ENCODE measurements around the gene CCDC33. TPM values are rescaled to one million over a fixed set of nuclear protein-coding genes. Genes with fewer than 3 reads are reported as not detected.
"Not testable (repeated sequence)": the region's sequence is repeated elsewhere in the genome, so short reads cannot be mapped to it uniquely, and the experiment has no call there.

The CCDC33 gene
- total RNA-seq, 1 donor from 2014 or later = not detected

DNA sequence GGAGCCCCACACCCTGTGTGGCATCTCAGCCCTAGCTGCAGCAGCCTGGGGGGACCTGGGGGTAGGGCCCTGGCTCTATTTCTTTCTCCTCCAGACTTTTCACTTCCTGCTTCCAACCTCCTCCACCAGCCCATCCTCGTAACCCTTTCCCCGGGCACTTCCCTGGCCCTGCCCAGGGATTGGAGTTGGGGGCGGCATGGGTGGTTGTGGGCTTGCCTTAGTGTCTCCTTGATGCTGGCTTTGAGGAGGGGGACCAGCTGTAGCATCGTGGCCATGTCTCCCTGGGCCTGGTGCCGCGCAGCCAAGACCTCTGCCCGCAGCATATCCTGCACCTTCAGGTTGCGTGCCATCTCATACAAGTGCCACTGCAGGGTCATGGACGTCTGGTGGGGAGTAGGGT lies 103.2 kb downstream of the CCDC33 start:
- intact Hi-C loops (cut with micrococcal nuclease) = no loop called here
- DNase-seq = no peak
- ATAC-seq = no peak

DNA sequence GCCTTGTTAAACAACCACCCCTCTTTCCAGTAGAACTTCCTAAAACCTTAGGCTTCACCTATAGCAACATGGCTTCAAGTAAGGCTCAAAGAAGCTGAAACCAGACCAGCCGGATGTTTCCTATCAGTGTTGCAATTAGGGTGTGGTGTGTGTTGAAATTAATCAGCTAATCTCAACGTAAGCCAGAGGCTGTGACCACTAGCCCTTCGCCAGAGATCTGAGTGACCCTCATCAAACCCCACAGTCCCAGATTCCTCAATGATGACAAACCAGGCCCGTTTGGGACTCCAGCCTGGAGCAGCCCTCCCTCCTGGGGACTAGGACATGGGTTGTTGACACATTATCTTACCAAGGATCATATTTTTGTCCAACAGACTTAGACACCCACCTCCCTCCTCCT lies 104.0 kb downstream of the CCDC33 start:
- DNase-seq (no peak), ATAC-seq (no peak)
- intact Hi-C loops (cut with micrococcal nuclease) = no loop called here

DNA sequence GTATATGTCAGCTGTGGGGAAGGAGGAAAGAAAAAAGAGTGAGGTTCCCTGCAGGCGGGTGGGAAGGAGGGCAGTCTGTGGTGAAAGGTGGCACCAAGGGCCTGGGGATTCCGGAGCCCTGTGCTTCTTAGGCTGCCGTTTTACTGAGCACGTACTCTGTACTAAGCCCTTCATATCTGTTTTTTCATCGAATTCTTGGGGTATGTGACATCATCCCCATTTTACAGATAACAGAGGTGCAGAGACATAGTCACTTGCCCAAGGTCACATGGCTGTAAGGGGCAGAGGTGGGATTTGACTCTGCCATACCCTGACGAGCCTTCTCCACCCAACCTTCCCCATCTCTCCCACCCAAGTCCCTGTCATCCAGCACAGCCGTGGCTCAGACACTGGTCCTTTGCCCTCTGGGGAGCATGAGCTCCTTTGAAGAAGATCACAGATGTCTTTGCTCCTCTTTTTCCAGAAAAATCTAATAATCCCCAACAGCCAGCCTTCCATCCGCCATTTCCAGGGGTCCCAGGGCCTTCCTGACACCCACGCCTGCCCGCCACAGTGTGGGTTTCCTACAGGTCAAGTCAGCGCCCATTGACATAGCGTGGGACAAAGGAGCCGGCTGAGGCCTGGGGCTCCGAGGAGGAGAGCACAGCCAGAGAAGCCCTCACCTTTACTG lies 107.1 kb downstream of the CCDC33 start:
- DNase-seq = no peak
- intact Hi-C loops (cut with micrococcal nuclease) = no loop called here
- ATAC-seq = no peak

DNA sequence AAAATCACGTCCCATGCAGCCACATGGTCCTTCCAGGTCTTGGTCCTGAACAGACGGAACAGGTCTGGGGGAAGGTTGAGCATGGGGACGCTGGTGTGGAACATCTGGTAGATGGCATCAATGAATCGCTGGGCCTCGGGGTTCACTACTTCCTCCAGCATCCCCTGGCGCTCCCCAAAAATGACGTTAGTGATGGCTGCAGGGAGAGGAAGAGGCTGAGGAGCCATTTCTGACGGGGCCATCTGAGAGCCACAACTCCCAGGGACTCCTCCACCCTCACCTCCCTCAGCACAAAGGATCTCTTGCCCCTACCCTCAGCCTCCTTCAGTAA lies 107.6 kb downstream of the CCDC33 start:
- ATAC-seq = no peak
- intact Hi-C loops (cut with micrococcal nuclease) = no loop called here

DNA sequence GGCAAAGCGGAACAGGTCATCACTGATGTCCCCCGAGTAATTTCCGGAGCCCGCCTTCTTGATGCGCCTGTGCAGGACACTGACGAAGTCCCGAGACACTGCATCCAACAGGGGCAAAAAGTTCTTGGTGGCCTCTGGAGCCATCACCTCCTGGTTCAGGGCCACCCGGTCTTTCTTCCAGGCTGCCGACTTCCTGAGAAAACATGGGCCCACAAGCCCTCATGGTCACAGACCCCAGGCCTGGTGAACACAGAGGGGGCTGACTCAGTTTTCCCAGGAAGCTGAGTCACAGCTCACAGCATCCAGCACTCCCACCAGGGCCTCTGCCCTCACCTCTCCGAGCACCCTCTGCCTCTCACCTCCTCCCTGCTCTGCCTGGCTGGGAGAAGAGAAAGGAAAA lies 108.9 kb downstream of the CCDC33 start:
- intact Hi-C loops (cut with micrococcal nuclease) = no loop called here
- DNase-seq (no peak), ATAC-seq (no peak)

More for the DNA sequence above, 107.6 kb downstream of the CCDC33 start:
- no peak for DNase-seq

DNA sequence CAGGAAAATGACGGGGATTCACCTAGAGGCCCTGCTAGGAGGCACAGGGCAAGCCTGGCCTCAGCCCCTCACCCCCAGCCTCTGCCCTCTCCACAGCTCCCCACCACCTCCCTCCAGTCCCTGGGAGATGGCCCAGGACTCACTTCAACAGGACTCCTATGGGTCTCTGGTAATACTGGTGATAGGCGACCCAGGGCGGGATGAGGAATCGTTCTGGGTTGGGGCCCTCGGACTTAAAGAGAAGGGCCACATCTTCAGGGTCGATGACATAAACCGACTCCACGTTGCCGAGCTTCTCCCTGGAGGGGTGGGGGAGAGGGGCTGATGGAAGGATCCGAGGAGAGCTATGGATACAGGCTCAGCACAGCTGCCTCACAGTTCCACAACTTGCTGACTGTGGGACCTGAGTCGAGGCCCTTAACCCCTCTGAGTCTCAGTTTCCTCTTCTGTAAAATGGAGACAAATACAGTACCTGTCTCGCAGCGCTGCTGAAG lies 111.7 kb downstream of the CCDC33 start:
- DNase-seq (no peak), ATAC-seq (no peak)
- intact Hi-C loops (cut with micrococcal nuclease) = no loop called here

DNA sequence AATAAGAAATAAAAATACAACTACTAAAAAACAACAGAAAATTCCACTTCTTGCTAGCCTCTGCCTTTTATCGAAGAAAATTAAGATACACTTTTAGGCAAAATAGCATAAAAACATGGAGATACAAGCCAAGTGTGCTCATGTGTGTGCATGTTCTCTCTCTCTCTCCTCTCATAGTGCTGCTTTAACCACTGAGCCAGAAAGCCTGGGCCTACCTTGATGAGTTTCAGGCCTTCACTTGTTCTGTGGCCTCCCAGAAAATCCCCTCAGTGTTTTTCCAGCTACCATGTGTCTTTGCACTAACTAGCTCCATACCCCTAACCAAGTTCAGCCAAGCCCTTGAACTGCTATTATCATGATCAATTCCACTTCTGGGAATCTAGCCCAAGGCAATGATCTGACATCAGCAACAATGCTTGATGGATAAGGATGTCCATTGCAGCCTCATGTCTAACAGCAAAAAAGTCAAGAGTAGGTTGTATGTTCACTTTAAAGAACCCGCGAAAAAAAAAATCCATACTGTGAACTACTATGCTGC lies 113.2 kb downstream of the CCDC33 start:
- DNase-seq (no peak), ATAC-seq (no peak)
- intact Hi-C loops (cut with micrococcal nuclease) = no loop called here

DNA sequence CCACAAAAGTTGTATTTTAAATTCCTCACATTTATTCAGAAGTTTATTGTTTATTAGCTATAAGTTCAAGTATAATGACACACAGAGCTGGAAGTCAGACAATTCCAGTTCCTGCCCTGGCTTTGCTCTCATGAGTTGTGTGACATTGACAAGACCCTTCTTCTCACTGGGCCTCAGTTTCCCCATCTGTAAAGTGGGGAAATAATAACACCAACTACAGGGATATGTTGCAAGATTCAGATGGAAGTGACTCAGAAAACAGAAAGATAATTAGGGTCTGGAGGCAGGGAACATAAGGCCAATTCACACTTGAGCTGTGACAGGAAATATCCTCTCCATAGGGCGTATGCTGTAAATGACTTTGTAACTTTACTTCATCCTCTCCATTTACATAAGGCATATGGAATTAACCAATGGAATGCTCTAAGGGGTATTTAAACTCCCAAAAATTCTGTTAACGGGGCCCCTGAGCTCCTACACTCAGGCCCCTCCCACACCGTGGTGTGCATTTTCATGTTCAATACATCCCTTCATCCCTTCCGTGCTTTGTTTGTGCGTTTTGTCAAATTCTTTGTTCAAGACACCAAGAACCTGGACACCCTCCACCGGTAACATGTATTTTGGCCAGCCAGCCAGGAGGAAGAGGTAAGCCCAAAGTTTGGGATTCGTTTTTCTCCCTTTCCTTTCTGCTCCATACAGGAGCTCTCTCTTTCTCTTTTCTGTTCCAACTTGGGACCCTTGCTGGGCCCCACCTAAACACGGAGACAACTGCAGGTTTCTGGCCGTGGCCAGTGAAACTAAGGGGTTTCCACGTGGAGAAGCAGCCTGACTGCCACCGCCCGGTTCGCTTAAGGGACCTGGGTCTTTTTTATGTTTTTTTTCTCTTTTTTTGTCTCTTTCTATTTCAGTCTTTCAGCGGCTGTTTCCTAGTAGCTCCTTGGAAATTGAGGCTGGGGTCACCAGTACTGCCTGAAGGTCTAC lies 114.5 kb downstream of the CCDC33 start:
- ATAC-seq (no peak), DNase-seq (no peak)
- intact Hi-C loops (cut with micrococcal nuclease) = no loop called here

DNA sequence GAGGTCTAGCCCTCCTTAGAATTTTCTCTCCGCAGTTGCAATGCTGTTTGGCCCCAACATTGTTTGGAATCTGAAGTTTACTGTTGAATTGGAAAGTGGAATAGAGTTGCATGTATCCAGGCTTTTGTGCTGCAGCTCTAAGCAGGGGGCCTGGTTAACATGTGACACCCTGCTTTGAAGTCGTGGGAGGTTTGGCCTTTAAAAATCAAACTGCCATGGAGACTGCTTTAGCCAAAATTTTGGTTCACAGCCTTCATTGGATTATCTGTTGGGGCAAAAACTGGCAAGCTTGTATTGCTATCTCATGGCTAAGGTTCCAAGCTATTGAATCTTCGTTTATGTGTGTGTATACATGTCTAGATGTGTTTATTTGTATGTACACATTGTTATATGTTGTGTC lies 115.5 kb downstream of the CCDC33 start:
- DNase-seq (no peak), ATAC-seq (no peak)
- intact Hi-C loops (cut with micrococcal nuclease) = no loop called here

DNA sequence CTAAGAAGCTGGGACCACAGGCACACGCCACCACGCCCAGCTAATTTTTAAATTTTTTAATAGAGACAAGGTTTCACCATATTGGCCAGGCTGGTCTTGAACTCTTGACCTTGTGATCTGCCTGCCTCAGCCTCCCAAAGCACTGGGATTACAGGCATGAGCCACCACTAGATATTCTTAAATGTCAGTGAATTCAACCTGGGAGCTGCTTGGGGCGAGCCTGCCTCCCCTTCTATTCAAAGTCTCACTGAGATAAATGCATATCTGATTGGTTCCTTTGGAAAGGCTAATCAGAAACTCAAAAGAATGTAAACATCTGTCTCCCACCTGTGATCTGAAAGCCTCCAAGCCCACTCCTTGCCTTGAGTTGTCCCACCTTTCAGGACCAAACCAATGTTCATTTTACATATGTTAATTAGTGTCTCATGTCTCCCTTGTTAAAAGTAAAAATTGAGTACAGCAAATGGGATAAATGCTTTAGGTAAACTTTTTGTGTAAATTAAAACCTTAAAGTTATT lies 116.3 kb downstream of the CCDC33 start:
- ATAC-seq (no peak), DNase-seq (no peak)
- intact Hi-C loops (cut with micrococcal nuclease) = no loop called here

DNA sequence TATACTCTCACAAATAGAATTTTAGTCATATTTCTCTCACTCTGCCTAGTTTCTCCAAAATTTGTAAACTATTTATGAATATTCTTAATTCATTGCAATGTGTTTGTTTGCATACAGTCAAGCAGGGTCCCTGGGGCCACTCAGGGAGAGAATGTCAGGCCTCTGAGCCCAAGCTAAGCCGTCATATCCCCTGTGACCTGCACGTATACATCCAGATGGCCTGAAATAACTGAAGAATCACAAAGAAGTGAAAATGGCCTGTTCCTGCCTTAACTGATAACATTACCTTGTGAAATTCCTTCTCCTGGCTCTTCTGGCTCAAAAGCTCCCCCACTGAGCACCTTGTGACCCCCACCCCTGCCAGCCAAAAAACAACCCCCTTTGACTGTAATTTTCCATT lies 117.9 kb downstream of the CCDC33 start:
- intact Hi-C loops (cut with micrococcal nuclease); ATAC-seq; DNase-seq: not testable (repeated sequence)

DNA sequence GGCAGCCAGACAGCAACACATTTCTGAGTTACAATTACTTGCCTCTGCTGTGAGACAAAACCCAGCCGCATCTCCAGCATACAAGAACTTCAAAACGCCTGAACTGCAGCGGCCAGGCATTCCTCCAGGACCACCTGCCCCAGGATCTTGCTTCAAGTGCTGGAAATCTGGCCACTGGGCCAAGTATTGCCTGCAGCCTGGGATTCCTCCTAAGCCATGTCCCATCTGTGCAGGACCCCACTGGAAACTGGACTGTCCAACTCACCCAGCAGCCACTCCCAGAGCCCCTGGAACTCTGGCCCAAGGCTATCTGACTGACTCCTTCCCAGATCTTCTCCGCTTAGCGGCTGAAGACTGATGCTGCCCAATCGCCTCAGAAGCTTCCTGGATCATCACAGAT lies 119.9 kb downstream of the CCDC33 start:
- intact Hi-C loops (cut with micrococcal nuclease) = not testable (repeated sequence)

DNA sequence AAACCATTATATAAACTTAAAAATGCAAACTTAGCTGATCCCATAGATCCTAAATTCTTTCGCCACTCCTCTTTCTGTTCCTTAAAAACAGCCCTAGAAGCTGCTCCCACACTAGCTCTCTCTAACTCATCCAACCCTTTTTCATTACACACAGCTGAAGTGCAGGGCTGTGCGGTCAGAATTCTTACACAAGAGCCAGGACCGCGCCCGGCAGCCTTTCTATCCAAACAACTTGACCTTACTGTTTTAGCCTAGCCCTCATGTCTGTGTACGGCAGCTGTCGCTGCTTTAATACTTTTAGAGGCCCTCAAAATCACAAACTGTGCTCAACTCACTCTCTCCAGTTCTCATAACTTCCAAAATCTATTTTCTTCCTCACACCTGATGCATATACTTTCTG lies 121.4 kb downstream of the CCDC33 start:
- DNase-seq; intact Hi-C loops (cut with micrococcal nuclease); ATAC-seq: not testable (repeated sequence)

More for the DNA sequence above, 119.9 kb downstream of the CCDC33 start:
- not testable (repeated sequence) for ATAC-seq, DNase-seq

DNA sequence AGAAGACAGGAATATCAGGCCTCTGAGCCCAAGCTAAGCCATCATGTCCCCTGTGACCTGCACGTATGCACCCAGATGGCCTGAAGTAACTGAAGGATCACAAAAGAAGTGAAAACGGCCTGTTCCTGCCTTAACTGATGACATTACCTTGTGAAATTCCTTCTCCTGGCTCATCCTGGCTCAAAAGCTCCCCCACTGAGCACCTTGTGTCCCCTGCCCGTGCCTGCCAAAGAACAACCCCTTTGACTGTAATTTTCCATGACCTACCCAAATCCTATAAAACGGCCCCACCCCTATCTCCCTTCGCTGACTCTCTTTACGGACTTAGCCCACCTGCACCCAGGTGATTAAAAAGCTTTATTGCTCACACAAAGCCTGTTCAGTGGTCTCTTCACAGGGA lies 123.2 kb downstream of the CCDC33 start:
- ATAC-seq; intact Hi-C loops (cut with micrococcal nuclease): not testable (repeated sequence)

DNA sequence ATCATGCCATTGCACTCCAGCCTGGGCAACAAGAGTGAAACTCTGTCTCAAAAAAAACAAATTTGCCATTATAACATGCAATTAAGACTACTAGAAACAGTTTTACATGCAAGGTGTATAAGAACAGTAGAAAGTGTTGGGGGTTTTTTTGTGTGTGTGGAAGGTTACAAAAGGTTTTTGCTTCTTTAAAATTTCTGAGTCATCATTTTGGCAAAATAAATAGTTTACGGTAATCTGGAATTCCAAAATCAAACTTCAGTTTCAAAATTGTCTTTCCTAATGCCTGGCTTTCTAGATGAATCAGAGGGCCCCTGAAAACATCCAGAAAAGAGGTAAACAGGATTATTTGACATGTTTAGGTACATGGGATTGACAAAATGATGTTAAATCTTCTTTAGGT lies 124.7 kb downstream of the CCDC33 start:
- DNase-seq; intact Hi-C loops (cut with micrococcal nuclease); ATAC-seq: not testable (repeated sequence)

More for the DNA sequence above, 123.2 kb downstream of the CCDC33 start:
- not testable (repeated sequence) for DNase-seq

DNA sequence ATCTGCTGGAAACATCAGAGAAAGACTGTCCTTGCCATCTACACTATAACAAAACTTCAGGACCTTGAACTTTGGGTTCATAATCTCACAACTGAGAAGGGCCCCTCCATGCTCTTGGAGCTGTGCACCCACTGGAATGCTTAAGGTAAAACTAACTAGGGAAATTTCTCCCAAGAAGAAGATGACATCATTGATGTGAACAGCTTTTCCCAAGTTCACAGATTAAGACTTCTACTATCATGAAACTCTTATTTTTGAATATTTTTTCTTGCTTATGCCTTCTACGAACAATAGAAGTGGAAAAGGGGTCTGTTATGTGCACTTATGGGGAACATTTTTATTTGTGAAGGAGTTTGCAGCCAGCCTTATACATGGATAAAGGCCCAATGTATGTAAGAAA lies 126.4 kb downstream of the CCDC33 start:
- DNase-seq = no peak
- intact Hi-C loops (cut with micrococcal nuclease) = no loop called here
- no peak for ATAC-seq

DNA sequence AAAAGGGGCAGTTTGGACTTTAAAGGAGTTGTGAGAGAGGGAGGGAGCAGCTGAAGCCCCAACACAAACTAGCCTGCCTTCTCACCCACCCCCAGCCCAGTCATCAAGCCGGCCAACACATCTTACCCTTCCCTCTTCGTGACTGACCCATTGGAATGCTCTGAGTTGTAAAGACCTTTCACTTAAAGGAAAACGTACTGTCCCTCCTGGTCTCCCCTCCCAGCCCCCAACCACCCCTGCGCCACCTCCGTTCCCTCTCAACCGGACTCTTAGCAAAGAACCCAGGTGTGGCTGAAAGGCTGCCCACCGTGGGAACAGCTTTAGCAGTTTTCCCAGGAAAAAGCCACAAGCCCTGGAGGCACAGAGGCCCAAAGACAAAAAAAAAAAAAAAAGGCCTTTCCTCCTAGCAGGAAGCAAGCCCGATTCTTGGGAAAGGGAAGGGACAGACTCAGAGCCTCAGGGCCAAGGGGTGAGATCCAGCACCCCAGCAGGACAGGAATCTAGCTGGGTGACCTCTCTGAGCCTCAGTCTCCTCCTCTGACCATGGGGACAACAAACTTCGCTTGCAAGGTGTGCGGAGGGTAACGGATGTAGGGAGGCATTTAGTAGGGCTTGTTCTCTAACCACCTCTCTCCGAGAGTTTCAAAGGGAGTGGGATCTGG lies 128.9 kb downstream of the CCDC33 start:
- intact Hi-C loops (cut with micrococcal nuclease) = no loop called here
- DNase-seq (no peak), ATAC-seq (no peak)

DNA sequence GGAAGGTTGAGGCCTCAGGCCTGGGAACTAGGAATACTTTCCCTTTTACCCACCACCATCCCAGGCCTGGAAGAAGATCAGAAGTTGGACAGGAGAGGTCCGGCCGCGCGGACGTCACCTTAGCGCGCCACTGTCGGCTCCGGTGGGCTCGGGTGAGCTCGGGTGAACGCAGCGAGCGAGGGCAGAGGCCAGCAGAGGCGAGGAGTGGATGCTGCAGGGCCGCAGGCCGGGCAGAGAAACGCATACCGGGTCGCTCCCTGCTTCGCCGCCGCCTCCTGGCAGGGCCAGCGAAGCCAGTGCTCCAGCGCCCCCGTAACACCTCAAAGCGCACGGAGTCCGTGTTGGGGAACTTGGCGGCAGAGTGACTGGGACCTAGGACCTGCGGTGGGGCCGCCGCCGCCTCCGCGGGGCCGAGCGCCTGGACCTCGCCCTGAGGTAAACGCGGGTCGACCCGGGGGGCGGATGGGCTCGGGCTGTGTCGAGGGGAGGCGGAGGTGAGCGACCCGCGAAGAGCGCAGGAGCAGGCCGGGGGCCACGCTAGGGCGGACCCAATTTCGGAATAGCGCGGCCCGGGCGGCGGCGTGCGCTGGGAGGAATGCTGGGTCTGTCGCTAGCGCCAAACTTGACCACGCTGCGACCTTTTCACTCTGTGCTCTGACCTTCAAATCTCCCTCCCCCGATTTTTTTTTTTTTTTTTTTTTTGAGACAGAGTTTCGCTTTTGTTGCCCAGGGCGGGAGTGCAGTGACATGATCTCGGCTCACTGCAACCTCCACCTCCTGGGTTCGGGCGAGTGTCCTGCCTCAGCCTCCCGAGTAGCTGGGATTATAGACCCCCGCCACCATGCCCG lies 129.7 kb downstream of the CCDC33 start:
- DNase-seq (peak; percentile 68), ATAC-seq (peak; percentile 90)
- intact Hi-C loops (cut with micrococcal nuclease) = no loop called here
